Measurements from ENCODE around the gene TCF7L2.

- TF ChIP-seq CTCF (IDR thresholded peaks at IDR 0.05) (no peak), POLR2A (IDR thresholded peaks at IDR 0.05) (no peak)
Measured at GRCh38 chr10:113149626-113150025, 199.6 kb downstream of the TCF7L2 start.
